K562 (cell line): Measurements from ENCODE around the gene GCNT1. TPM values are rescaled to one million over a fixed set of nuclear protein-coding genes. Genes with fewer than 3 reads are reported as not detected.
"Not testable (repeated sequence)": the region's sequence is repeated elsewhere in the genome, so short reads cannot be mapped to it uniquely, and the experiment has no call there.

Experiments
- ATAC-seq: fragments of 200-7000 bp; cut with Tn5 transposase; 3 replicates; pipeline ENCODE4 v1.9.1; 2020; ENCODE audit warnings: moderate library complexity
- BruUV-seq: library from RNA; stranded (reverse); fragments of 400-500 nt; replicated peaks from 2 replicates; lab custom pipeline; 2021; lab: Mats Ljungman, UMichigan
- CTCF ChIA-PET: fragments of 300-600 bp; formaldehyde crosslinking; extraction: SDS; loops from one replicate; lab custom pipeline; 2021; ENCODE audit warnings: low intra/inter-chr PET ratio; lab: Yijun Ruan, JAX
- POLR2A ChIA-PET: fragments of 300-600, 350-650 bp; sonication (Branson Sonifier 250); formaldehyde crosslinking; extraction: SDS; loops from one replicate; lab custom pipeline; 2021; ENCODE audit warnings: antibody characterized with exemption, inconsistent platforms; lab: Yijun Ruan, JAX
- DNase-seq, 4 experiments: peaks; one replicate each; pipeline versions ENCODE4 v3.0.0 to v3.0.0-alpha.2; 2011 to 2018; ENCODE audit warnings: low spot score in 3 of 4, mixed read lengths in 3 of 4; ENCODE audit errors: extremely low read depth in 1 of 4
- FAIRE-seq: peaks from 2 replicates; lab custom pipeline; 2011; peaks lifted over from hg19 to GRCh38; lab: Jason Lieb, UNC
- H2AFZ ChIP-seq: 2 replicates; pipeline ENCODE4 v1.6.0; 2011; ENCODE audit warnings: low read depth, low read length, control low read depth, inconsistent platforms
- H3K27ac ChIP-seq: fragments of 200-600 bp; 3 replicates; pipeline ENCODE4 v1.8.0; 2011; ENCODE audit warnings: low read depth, mild to moderate bottlenecking, control low read depth, inconsistent platforms, low read length, moderate library complexity, mixed read lengths; ENCODE audit errors: extremely low read depth
- H3K27me3 ChIP-seq, 2 experiments: fragments of 300-600 bp in 1 of 2; 2 replicates in 1 of 2; 3 replicates in 1 of 2; pipeline versions ENCODE4 v1.6.0 to v1.8.0; 2011; ENCODE audit warnings: inconsistent platforms in 2 of 2, low read length in 2 of 2, mild to moderate bottlenecking in 1 of 2, mixed read lengths in 1 of 2, moderate library complexity in 1 of 2; ENCODE audit not compliant: control insufficient read depth in 2 of 2, insufficient read depth in 2 of 2
- H3K36me3 ChIP-seq: fragments of 300-600 bp; 3 replicates; pipeline ENCODE4 v1.8.0; 2011; ENCODE audit warnings: mild to moderate bottlenecking, low read length, inconsistent platforms; ENCODE audit not compliant: control insufficient read depth, insufficient read depth
- H3K4me1 ChIP-seq, 2 experiments: fragments of 200-600 bp in 1 of 2; replicated peaks in 1 of 2; 2 replicates in 1 of 2; 3 replicates in 1 of 2; pipeline versions ENCODE4 v1.5.1 to v1.8.0; 2011; ENCODE audit warnings: inconsistent platforms in 2 of 2, low read length in 2 of 2, mild to moderate bottlenecking in 1 of 2, mixed read lengths in 1 of 2, moderate library complexity in 1 of 2; ENCODE audit not compliant: control insufficient read depth in 2 of 2, insufficient read depth in 2 of 2
- H3K4me2 ChIP-seq: 2 replicates; pipeline ENCODE4 v1.6.1; 2011; ENCODE audit warnings: low read length, control low read depth, inconsistent platforms, mixed read lengths; ENCODE audit not compliant: insufficient read depth
- H3K4me3 ChIP-seq: fragments of 200-600 bp; sonication (generic), shearing (Covaris generic); 2 replicates; pipeline ENCODE4 v1.5.1; 2016; ENCODE audit warnings: control low read depth, inconsistent platforms
- H3K79me2 ChIP-seq: fragments of 200-600 bp; 3 replicates; pipeline ENCODE4 v1.8.0; 2011; ENCODE audit warnings: low read length, inconsistent platforms; ENCODE audit not compliant: control insufficient read depth, insufficient read depth
- H3K9ac ChIP-seq, 2 experiments: 2 replicates each; pipeline versions ENCODE4 v1.6.0 to v1.6.1; 2011; ENCODE audit warnings: low read depth in 2 of 2, low read length in 2 of 2, control low read depth in 1 of 2, inconsistent platforms in 1 of 2, mild to moderate bottlenecking in 1 of 2, mixed read lengths in 1 of 2; ENCODE audit not compliant: insufficient read depth in 1 of 2
- H3K9me1 ChIP-seq: one replicate; pipeline ENCODE4 v1.6.0; 2011; ENCODE audit warnings: inconsistent platforms, mild to moderate bottlenecking, low read length, moderate library complexity; ENCODE audit not compliant: control insufficient read depth, insufficient read depth
- H3K9me3 ChIP-seq: replicated peaks from 2 replicates; pipeline ENCODE4 v1.5.1; 2011; ENCODE audit warnings: low read depth, low read length, inconsistent platforms; ENCODE audit not compliant: control insufficient read depth, insufficient read depth
- H4K20me1 ChIP-seq: replicated peaks from 2 replicates; pipeline ENCODE4 v1.6.1; 2011; ENCODE audit warnings: low read length, inconsistent platforms, mixed read lengths; ENCODE audit not compliant: control insufficient read depth, insufficient read depth
- GTF2A2 ChIP-seq: IDR thresholded peaks from 2 replicates; pipeline ENCODE4 v1.6.1; 2016; ENCODE audit warnings: mild to moderate bottlenecking, missing genetic modification characterization, missing compliant biosample characterization
- NR4A1 ChIP-seq, 2 experiments: fragments of 250-450 bp in 1 of 2; fragments of 450-650 bp in 1 of 2; sonication (Bioruptor Pico) in 1 of 2; IDR thresholded peaks; 2 replicates each; pipeline versions ENCODE4 v1.4.0 to v1.6.1; 2016 to 2020; ENCODE audit warnings: mild to moderate bottlenecking in 2 of 2, missing compliant biosample characterization in 1 of 2, missing genetic modification characterization in 1 of 2, moderate library complexity in 1 of 2
- POLR2AphosphoS5 ChIP-seq: IDR thresholded peaks from 2 replicates; pipeline ENCODE4 v1.6.1; 2011; ENCODE audit warnings: mild to moderate bottlenecking, low read depth, low read length, moderate library complexity; ENCODE audit not compliant: control insufficient read depth, insufficient read depth
- PTRF ChIP-seq: fragments of 450-650 bp; IDR thresholded peaks from 2 replicates; pipeline ENCODE4 v1.6.1; 2016; ENCODE audit warnings: mild to moderate bottlenecking, missing genetic modification characterization, missing compliant biosample characterization
- SAP30 ChIP-seq: fragments of 200-600 bp; sonication (generic); IDR thresholded peaks from 2 replicates; pipeline ENCODE4 v1.6.1; 2012; ENCODE audit warnings: borderline replicate concordance, low read depth, mild to moderate bottlenecking, moderate library complexity, low read length, control low read depth, inconsistent platforms; ENCODE audit not compliant: insufficient read depth, poor library complexity, severe bottlenecking
- SNIP1 ChIP-seq: fragments of 450-650 bp; IDR thresholded peaks from 2 replicates; pipeline ENCODE4 v1.7.1; 2017; ENCODE audit warnings: low read depth, mild to moderate bottlenecking
- ZNF184 ChIP-seq: sonication (generic); formaldehyde crosslinking; IDR thresholded peaks from 2 replicates; pipeline ENCODE4 v1.5.0; 2020; ENCODE audit warnings: missing genetic modification reagents
- WGBS: fragments of 100-300 bp; shearing (Covaris generic); methylation state at CpG from one replicate; pipeline ENCODE4 v1.1.6; 2016; ENCODE audit warnings: low coverage, mixed read lengths; ENCODE audit not compliant: insufficient coverage; ENCODE audit errors: missing lambda C conversion rate; 5-methylcytosine and 5-hydroxymethylcytosine counted together
- in situ Hi-C: fragments of 300-500 bp; cut with MboI; formaldehyde crosslinking; loops from 4 replicates; pipeline ENCODE4 v1.15.0; 2018; ENCODE audit warnings: inconsistent platforms, mixed read lengths
- intact Hi-C: fragments of 100-400 bp; cut with micrococcal nuclease; formaldehyde crosslinking; loops from 2 replicates; pipeline ENCODE4 v1.14.2; 2022
- polyA plus RNA-seq, 8 experiments: library from polyadenylated mRNA; depleted of rRNA in 4 of 8; stranded (reverse) in 5 of 8; unstranded in 3 of 8; fragments of >200 nt; fragmentation: Nextera tagmentation in 2 of 8; fragmentation: Illumina TruSeq in 1 of 8; extraction: Ambion mirVana in 2 of 8; extraction: Trizol in 1 of 8; gene quantifications; 2 replicates each; pipeline versions ENCODE4 v1.2.1 to v1.2.3, GENCODE V29; 2011 to 2014; ENCODE audit warnings: inconsistent platforms in 1 of 8, missing spikeins in 1 of 8
- total RNA-seq, 7 experiments: library from RNA; depleted of rRNA in 6 of 7; stranded (reverse); fragments of >200 nt in 6 of 7; fragmentation: Illumina TruSeq in 2 of 7; extraction: Trizol in 2 of 7; gene quantifications; 2 replicates each; pipeline versions ENCODE4 v1.2.1 to v1.2.3, GENCODE V29; 2011 to 2021; ENCODE audit warnings: low replicate concordance in 1 of 7
- TF ChIP-seq, protein P1 (sequence below): fragments of 450-650 bp; IDR thresholded peaks from 2 replicates; pipeline ENCODE4 v1.6.1; 2016; ENCODE audit warnings: missing biosample characterization, missing genetic modification characterization

GCNT1 gene
- total and polyA plus RNA-seq, 9 of the 15 experiments (the other 6 are each of a cell fraction or from before 2014, with no cell fraction given): 0.01 to 0.71 (median 0.10) TPM

DNA sequence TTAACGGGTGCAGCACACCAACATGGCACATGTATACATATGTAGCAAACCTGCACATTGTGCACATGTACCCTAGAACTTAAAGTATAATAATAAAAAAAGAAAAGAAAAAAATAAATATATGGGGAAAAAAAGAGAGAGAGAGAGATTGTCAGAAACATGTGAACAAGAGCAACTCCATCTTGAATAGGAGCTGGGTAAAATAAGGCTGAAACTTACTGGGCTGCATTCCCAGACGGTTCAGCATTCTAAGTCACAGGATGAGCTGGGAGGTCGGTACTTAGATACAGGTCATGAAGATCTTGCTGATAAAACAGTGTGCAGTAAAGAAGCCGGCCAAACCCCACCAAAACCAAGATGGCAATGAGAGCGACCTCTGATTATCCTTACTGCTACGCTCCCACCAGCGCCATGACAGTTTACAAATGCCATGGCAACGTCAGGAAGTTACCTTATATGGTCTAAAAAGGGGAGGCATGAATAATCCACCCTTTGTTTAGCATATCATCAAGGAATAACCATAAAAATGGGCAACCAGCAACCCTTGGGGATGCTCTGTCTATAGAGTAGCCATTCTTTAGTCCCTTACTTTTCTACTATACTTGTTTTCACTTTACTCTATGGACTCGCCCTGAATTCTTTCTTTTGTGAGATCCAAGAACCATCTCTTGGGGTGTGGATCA lies 21.8 kb upstream of the GCNT1 start (continued):
- TF ChIP-seq GTF2A2: peak; percentile 89
- peak; percentile 93 for TF ChIP-seq PTRF (tag)
- TF ChIP-seq, protein P1, sequence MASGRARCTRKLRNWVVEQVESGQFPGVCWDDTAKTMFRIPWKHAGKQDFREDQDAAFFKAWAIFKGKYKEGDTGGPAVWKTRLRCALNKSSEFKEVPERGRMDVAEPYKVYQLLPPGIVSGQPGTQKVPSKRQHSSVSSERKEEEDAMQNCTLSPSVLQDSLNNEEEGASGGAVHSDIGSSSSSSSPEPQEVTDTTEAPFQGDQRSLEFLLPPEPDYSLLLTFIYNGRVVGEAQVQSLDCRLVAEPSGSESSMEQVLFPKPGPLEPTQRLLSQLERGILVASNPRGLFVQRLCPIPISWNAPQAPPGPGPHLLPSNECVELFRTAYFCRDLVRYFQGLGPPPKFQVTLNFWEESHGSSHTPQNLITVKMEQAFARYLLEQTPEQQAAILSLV (tag): peak; percentile 69
- TF ChIP-seq NR4A1 (CRISPR knock-in tag; IDR thresholded peaks at IDR 0.05): not testable (repeated sequence)
- peak; percentile 80 for TF ChIP-seq NR4A1 (tag; IDR thresholded peaks at IDR 0.05)

GRCh38 chr9:76438841-76439588 lies 20.0 kb upstream of the GCNT1 start:
- 9% methylated on average over 6 of the region's 6 CpGs for WGBS
- in situ Hi-C loops (no loop called here), intact Hi-C loops (no loop called here)
- H3K79me2 ChIP-seq: no peaks in the 10 kb centered on the region
- POLR2A ChIA-PET: no interaction called here
- H3K4me1 ChIP-seq: no peaks in the 10 kb centered on the region
- no peak overlapping the region for H3K4me3 ChIP-seq
- H3K9ac ChIP-seq: no peak overlapping the region
- CTCF ChIA-PET: no interaction called here
- no peaks in the 10 kb centered on the region for H4K20me1 ChIP-seq
- H3K9me1 ChIP-seq: no peaks in the 10 kb centered on the region
- FAIRE-seq: no peak
- no peaks in the 10 kb centered on the region for H3K27me3 ChIP-seq
- no peak for ATAC-seq
- no peak overlapping the region for H3K27ac ChIP-seq
- H3K4me2 ChIP-seq: no peak overlapping the region
- no TSS peak for BruUV-seq
- no peak for TF ChIP-seq SNIP1
- TF ChIP-seq ZNF184 (CRISPR knock-in tag): no peak
- TF ChIP-seq SAP30: no peak
- no peak for TF ChIP-seq POLR2AphosphoS5
- no peak overlapping the region for H2AFZ ChIP-seq
- no peaks in the 10 kb centered on the region for H3K9me3 ChIP-seq
- no peak for DNase-seq
- no peaks in the 10 kb centered on the region for H3K36me3 ChIP-seq
